H9 (cell line): ENCODE data around the gene ECEL1. TPM values are rescaled to one million over a fixed set of nuclear protein-coding genes. Genes with fewer than 3 reads are reported as not detected.
A peak's percentile ranks its signal among the peaks of the same experiment; 100 is the strongest.

Experiments used
- DNase-seq: peaks from one replicate; pipeline ENCODE4 v3.0.0-alpha.2; 2017
- H2AFZ ChIP-seq: one replicate; pipeline ENCODE4 v1.6.1; 2013; ENCODE audit warnings: mild to moderate bottlenecking, low read length, control low read depth, moderate library complexity
- H2AK5ac ChIP-seq: 2 replicates; pipeline ENCODE4 v1.6.1; 2013; ENCODE audit warnings: low read length, control low read depth, mixed read lengths; ENCODE audit not compliant: insufficient read length
- H2BK120ac ChIP-seq: one replicate; pipeline ENCODE4 v1.6.1; 2013; ENCODE audit warnings: low read depth, mild to moderate bottlenecking, low read length, control low read depth, inconsistent platforms; ENCODE audit not compliant: poor library complexity, severe bottlenecking
- H2BK12ac ChIP-seq: 2 replicates; pipeline ENCODE4 v1.6.1; 2013; ENCODE audit warnings: low read length, control low read depth, mixed read lengths, low read depth; ENCODE audit not compliant: insufficient read length
- H2BK15ac ChIP-seq: 2 replicates; pipeline ENCODE4 v1.6.1; 2013; ENCODE audit warnings: low read depth, low read length, control low read depth
- H2BK20ac ChIP-seq: one replicate; pipeline ENCODE4 v1.6.1; 2013; ENCODE audit warnings: low read depth, mild to moderate bottlenecking, low read length, control low read depth, inconsistent platforms; ENCODE audit not compliant: poor library complexity, severe bottlenecking
- H2BK5ac ChIP-seq: 2 replicates; pipeline ENCODE4 v1.6.1; 2013; ENCODE audit warnings: low read length, control low read depth, mixed read lengths; ENCODE audit not compliant: insufficient read length
- H3K14ac ChIP-seq: 2 replicates; pipeline ENCODE4 v1.6.1; 2013; ENCODE audit warnings: low read length, control low read depth; ENCODE audit not compliant: insufficient read depth
- H3K18ac ChIP-seq: 2 replicates; pipeline ENCODE4 v1.6.1; 2013; ENCODE audit warnings: low read depth, mild to moderate bottlenecking, mixed read lengths, low read length, control low read depth; ENCODE audit not compliant: insufficient read length
- H3K23ac ChIP-seq: 2 replicates; pipeline ENCODE4 v1.6.1; 2013; ENCODE audit warnings: low read length, control low read depth, mixed read lengths, low read depth; ENCODE audit not compliant: insufficient read length
- H3K23me2 ChIP-seq: 2 replicates; pipeline ENCODE4 v1.6.1; 2013; ENCODE audit warnings: low read depth, mild to moderate bottlenecking, mixed read lengths, low read length, control low read depth; ENCODE audit not compliant: insufficient read length, poor library complexity, severe bottlenecking
- H3K27ac ChIP-seq: 2 replicates; pipeline ENCODE4 v1.5.1; 2013; ENCODE audit warnings: low read length, control low read depth, mixed read lengths, low read depth; ENCODE audit not compliant: insufficient read length
- H3K27me3 ChIP-seq: 2 replicates; pipeline ENCODE4 v1.6.1; 2013; ENCODE audit warnings: low read length, control low read depth, inconsistent platforms; ENCODE audit not compliant: insufficient read depth
- H3K4ac ChIP-seq: 2 replicates; pipeline ENCODE4 v1.6.1; 2013; ENCODE audit warnings: low read depth, mild to moderate bottlenecking, control low read depth, inconsistent platforms, low read length, moderate library complexity
- H3K4me1 ChIP-seq: 2 replicates; pipeline ENCODE4 v1.6.1; 2013; ENCODE audit warnings: low read length, control low read depth, inconsistent platforms; ENCODE audit not compliant: insufficient read depth
- H3K4me2 ChIP-seq: 2 replicates; pipeline ENCODE4 v1.6.1; 2013; ENCODE audit warnings: low read length, control low read depth, mixed read lengths; ENCODE audit not compliant: insufficient read length, insufficient read depth
- H3K56ac ChIP-seq: 2 replicates; pipeline ENCODE4 v1.6.1; 2013; ENCODE audit warnings: low read depth, mild to moderate bottlenecking, mixed read lengths, low read length, control low read depth; ENCODE audit not compliant: insufficient read length
- H3K79me1 ChIP-seq: 2 replicates; pipeline ENCODE4 v1.6.1; 2013; ENCODE audit warnings: low read depth, mild to moderate bottlenecking, moderate library complexity, low read length, control low read depth, inconsistent platforms; ENCODE audit not compliant: insufficient read depth, poor library complexity, severe bottlenecking
- H3K79me2 ChIP-seq: 2 replicates; pipeline ENCODE4 v1.6.1; 2013; ENCODE audit warnings: low read length, control low read depth, inconsistent platforms; ENCODE audit not compliant: insufficient read depth
- H3K9ac ChIP-seq: 2 replicates; pipeline ENCODE4 v1.6.1; 2013; ENCODE audit warnings: low read length, control low read depth, mixed read lengths; ENCODE audit not compliant: insufficient read length; ENCODE audit errors: extremely low read depth
- H3K9me3 ChIP-seq: one replicate; pipeline ENCODE4 v1.6.1; 2013; ENCODE audit warnings: low read depth, low read length, inconsistent platforms; ENCODE audit not compliant: control insufficient read depth
- H3T11ph ChIP-seq: one replicate; pipeline ENCODE4 v1.6.1; 2013; ENCODE audit warnings: mild to moderate bottlenecking, low read length, control low read depth, inconsistent platforms
- H4K20me1 ChIP-seq: one replicate; pipeline ENCODE4 v1.6.1; 2013; ENCODE audit not compliant: control insufficient read depth, insufficient read length, insufficient read depth
- H4K5ac ChIP-seq: 2 replicates; pipeline ENCODE4 v1.6.1; 2013; ENCODE audit warnings: low read depth, mild to moderate bottlenecking, mixed read lengths, low read length, control low read depth; ENCODE audit not compliant: insufficient read length
- H4K8ac ChIP-seq: replicated peaks from 2 replicates; pipeline ENCODE4 v1.6.1; 2013; ENCODE audit warnings: low read length, control low read depth, mixed read lengths, low read depth; ENCODE audit not compliant: insufficient read length
- H4K91ac ChIP-seq: 2 replicates; pipeline ENCODE4 v1.6.1; 2013; ENCODE audit warnings: low read depth, mild to moderate bottlenecking, moderate library complexity, mixed read lengths, low read length, control low read depth; ENCODE audit not compliant: insufficient read length
- H3K27ac Mint-ChIP-seq, 3 experiments: 2 replicates in 2 of 3; 3 replicates in 1 of 3; pipeline ENCODE4 v1.8.0; 2020 to 2021; ENCODE audit warnings: mixed read lengths in 3 of 3, mild to moderate bottlenecking in 1 of 3, moderate library complexity in 1 of 3
- H3K27me3 Mint-ChIP-seq: 2 replicates; pipeline ENCODE4 v1.8.0; 2021; ENCODE audit warnings: low read depth, mild to moderate bottlenecking, moderate library complexity, mixed read lengths
- H3K36me3 Mint-ChIP-seq, 3 experiments: 2 replicates in 2 of 3; 3 replicates in 1 of 3; pipeline ENCODE4 v1.8.0; 2020 to 2021; ENCODE audit warnings: low read depth in 3 of 3, mixed read lengths in 3 of 3; ENCODE audit not compliant: insufficient read depth in 1 of 3
- H3K4me1 Mint-ChIP-seq, 2 experiments: 2 replicates each; pipeline ENCODE4 v1.8.0; 2020; ENCODE audit warnings: mixed read lengths in 2 of 2
- H3K4me3 Mint-ChIP-seq, 2 experiments: 2 replicates in 1 of 2; 3 replicates in 1 of 2; pipeline ENCODE4 v1.8.0; 2020 to 2021; ENCODE audit warnings: mild to moderate bottlenecking in 2 of 2, mixed read lengths in 2 of 2, moderate library complexity in 1 of 2
- H3K9me3 Mint-ChIP-seq, 2 experiments: 2 replicates in 1 of 2; 3 replicates in 1 of 2; pipeline ENCODE4 v1.8.0; 2020; ENCODE audit warnings: mild to moderate bottlenecking in 2 of 2, mixed read lengths in 2 of 2, moderate library complexity in 1 of 2
- CTCF ChIP-seq: fragments of 200-600 bp; sonication (generic); conservative IDR thresholded peaks from 3 replicates; pipeline ENCODE4 v1.8.0; 2021; ENCODE audit warnings: antibody characterized with exemption, mild to moderate bottlenecking
- WGBS: extraction: QIAGEN DNeasy Blood & Tissue Kit; methylation state at CpG from one replicate; pipeline ENCODE4 v1.1.7; 2013; ENCODE audit warnings: missing lambda C conversion rate, low lambda C conversion rate, mixed read lengths; ENCODE audit not compliant: insufficient read length; ENCODE audit errors: extremely low coverage; 5-methylcytosine and 5-hydroxymethylcytosine counted together
- total RNA-seq: library from RNA; stranded (reverse); gene quantifications from 2 replicates; pipeline ENCODE4 v1.2.1, GENCODE V29; 2021

ECEL1 gene
- total RNA-seq, 1 experiment from 2014 or later = 8.4 TPM

GRCh38 chr2:232459419-232460035, 28.1 kb downstream of the ECEL1 start:
- Mint-ChIP-seq H3K4me3 (no peak overlapping the region), H3K27ac (no peak overlapping the region), H3K9me3 (no peaks in the 10 kb centered on the region), H3K4me1 (no peaks in the 10 kb centered on the region), H3K36me3 (no peaks in the 10 kb centered on the region), H3K27me3 (peaks cover 31% of the 10 kb centered on the region)
- Histone ChIP-seq H2BK120ac (no peak overlapping the region), H3K79me1 (no peaks in the 10 kb centered on the region), H3K9me3 (no peaks in the 10 kb centered on the region), H4K5ac (no peak overlapping the region), H2BK5ac (no peak overlapping the region), H3K9ac (no peak overlapping the region), H3K4ac (no peak overlapping the region), H4K91ac (no peak overlapping the region), H2AFZ (no peak overlapping the region), H3K27ac (no peak overlapping the region), H3K4me2 (no peak overlapping the region), H4K8ac (no peak overlapping the region), H3K79me2 (no peaks in the 10 kb centered on the region), H3T11ph (no peak overlapping the region), H2BK12ac (no peak overlapping the region), H3K23me2 (no peaks in the 10 kb centered on the region), H3K56ac (no peak overlapping the region), H3K14ac (no peak overlapping the region), H4K20me1 (no peaks in the 10 kb centered on the region), H3K27me3 (no peaks in the 10 kb centered on the region), H2BK20ac (no peak overlapping the region), H3K4me1 (no peaks in the 10 kb centered on the region), H2BK15ac (no peak overlapping the region), H3K23ac (no peak overlapping the region), H3K18ac (no peak overlapping the region), H2AK5ac (no peak overlapping the region)
- no CpG with 5 or more reads among the region's 11 CpGs for WGBS
- TF ChIP-seq CTCF = no peak
- peak; percentile 22 for DNase-seq
